ENCODE measurements around the gene C16orf92.

The C16orf92 gene

GRCh38 chr16:30024451-30024850, 1.5 kb downstream of the C16orf92 start:
- no peak overlapping the region for H3K4me3 ChIP-seq (ENCODE audit: low read depth, low read length)
- TF ChIP-seq CTCF (IDR thresholded peaks at IDR 0.05; ENCODE audit: borderline replicate concordance, insufficient read depth, low read depth, low read length) = no peak

- no peak for TF ChIP-seq CTCF (IDR thresholded peaks at IDR 0.05; ENCODE audit: borderline replicate concordance, insufficient read depth, low read depth, low read length)
- no peak overlapping the region for H3K4me3 ChIP-seq (ENCODE audit: low read depth, low read length)
Observed at GRCh38 chr16:30025156-30025555, 2.2 kb downstream of the C16orf92 start.

- TF ChIP-seq CTCF (IDR thresholded peaks at IDR 0.05; ENCODE audit: borderline replicate concordance, insufficient read depth, low read depth, low read length) = no peak
Observed at GRCh38 chr16:30025574-30025973, 2.6 kb downstream of the C16orf92 start.

GRCh38 chr16:30026449-30026848, 3.5 kb downstream of the C16orf92 start:
- no peak for TF ChIP-seq CTCF (IDR thresholded peaks at IDR 0.05; ENCODE audit: borderline replicate concordance, insufficient read depth, low read depth, low read length)
- H3K4me3 ChIP-seq (ENCODE audit: low read depth, low read length) = no peak overlapping the region

More at GRCh38 chr16:30025574-30025973, 2.6 kb downstream of the C16orf92 start:
- H3K4me3 ChIP-seq (ENCODE audit: low read depth, low read length) = no peak overlapping the region

GRCh38 chr16:30027588-30028437, 4.8 kb downstream of the C16orf92 start:
- H3K4me3 ChIP-seq (ENCODE audit: low read depth, low read length) = no peak overlapping the region
- TF ChIP-seq CTCF (IDR thresholded peaks at IDR 0.05; ENCODE audit: borderline replicate concordance, insufficient read depth, low read depth, low read length) = no peak

- H3K4me3 ChIP-seq (ENCODE audit: low read depth, low read length) = no peak overlapping the region
- no peak for TF ChIP-seq CTCF (IDR thresholded peaks at IDR 0.05; ENCODE audit: borderline replicate concordance, insufficient read depth, low read depth, low read length)
Observed at GRCh38 chr16:30028438-30029076, 5.6 kb downstream of the C16orf92 start.
